Naive thymus-derived CD4-positive, alpha-beta T cell (primary cell): ENCODE results near the gene CLIC3. TPM values are rescaled to one million over a fixed set of nuclear protein-coding genes. Genes with fewer than 3 reads are reported as not detected.
A peak's percentile ranks its signal among the peaks of the same experiment; 100 is the strongest.

Experiments
- ATAC-seq: fragments of 150-1000 bp; cut with Tn5 transposase; 2 replicates; pipeline ENCODE4 v1.10.0; 2021; ENCODE audit warnings: mild to moderate bottlenecking, moderate library complexity
- CTCF ChIA-PET: fragments of 350-600 bp; sonication (Branson Sonifier 250); formaldehyde crosslinking; loops from one replicate; lab custom pipeline; 2021; ENCODE audit warnings: antibody characterized with exemption; lab: Charles Lee
- POLR2A ChIA-PET: fragments of 350-600 bp; sonication (Branson Sonifier 250); formaldehyde crosslinking; loops from one replicate; lab custom pipeline; 2021; ENCODE audit warnings: antibody characterized with exemption, inconsistent platforms; lab: Charles Lee
- DNase-seq, 9 donors: peaks; one replicate each; pipeline versions ENCODE4 v3.0.0 to v3.0.0-alpha.2; 2020 to 2022; ENCODE audit warnings: mixed read lengths in 1 of 9
- H3K27ac ChIP-seq: one replicate; pipeline ENCODE4 v1.7.0; 2013; ENCODE audit warnings: mild to moderate bottlenecking, low read depth, low read length, moderate library complexity
- H3K27me3 ChIP-seq, 2 donors: one replicate each; pipeline ENCODE4 v1.7.0; 2013; ENCODE audit warnings: low read length in 2 of 2, mild to moderate bottlenecking in 2 of 2, moderate library complexity in 2 of 2; ENCODE audit not compliant: control insufficient read depth in 2 of 2, insufficient read depth in 2 of 2
- H3K36me3 ChIP-seq, 3 experiments: 1 replicate in 2 of 3; 2 replicates in 1 of 3; pipeline ENCODE4 v1.7.0; 2013; ENCODE audit warnings: low read length in 3 of 3, mild to moderate bottlenecking in 3 of 3, moderate library complexity in 1 of 3; ENCODE audit not compliant: insufficient read depth in 3 of 3, control insufficient read depth in 2 of 3
- H3K4me1 ChIP-seq, 2 donors: one replicate each; pipeline ENCODE4 v1.7.0; 2013; ENCODE audit warnings: low read length in 2 of 2, mild to moderate bottlenecking in 2 of 2, moderate library complexity in 1 of 2; ENCODE audit not compliant: control insufficient read depth in 2 of 2, insufficient read depth in 2 of 2
- H3K4me3 ChIP-seq: 2 replicates; pipeline ENCODE4 v1.7.0; 2013; ENCODE audit warnings: mild to moderate bottlenecking, low read length
- H3K9me3 ChIP-seq, 3 experiments: 1 replicate in 2 of 3; 2 replicates in 1 of 3; pipeline ENCODE4 v1.7.0; 2013; ENCODE audit warnings: low read length in 3 of 3; ENCODE audit not compliant: control insufficient read depth in 2 of 3
- H3K27ac Mint-ChIP-seq, 9 donors: one replicate each; pipeline ENCODE4 v1.8.0; 2020 to 2022; ENCODE audit warnings: mixed read lengths in 9 of 9, mild to moderate bottlenecking in 8 of 9, moderate library complexity in 5 of 9, inconsistent platforms in 2 of 9
- H3K27me3 Mint-ChIP-seq, 5 donors: one replicate each; pipeline ENCODE4 v1.8.0; 2021 to 2022; ENCODE audit warnings: mixed read lengths in 5 of 5, mild to moderate bottlenecking in 1 of 5
- H3K36me3 Mint-ChIP-seq, 5 donors: one replicate each; pipeline ENCODE4 v1.8.0; 2020 to 2022; ENCODE audit warnings: mixed read lengths in 5 of 5, mild to moderate bottlenecking in 3 of 5, inconsistent platforms in 1 of 5
- H3K4me1 Mint-ChIP-seq, 7 donors: one replicate each; pipeline ENCODE4 v1.8.0; 2020 to 2022; ENCODE audit warnings: mixed read lengths in 7 of 7, mild to moderate bottlenecking in 3 of 7, inconsistent platforms in 1 of 7
- H3K4me3 Mint-ChIP-seq, 10 donors: one replicate each; pipeline ENCODE4 v1.8.0; 2020 to 2022; ENCODE audit warnings: mild to moderate bottlenecking in 10 of 10, mixed read lengths in 10 of 10, moderate library complexity in 6 of 10, inconsistent platforms in 2 of 10
- H3K9me3 Mint-ChIP-seq, 11 donors: one replicate each; pipeline ENCODE4 v1.8.0; 2020 to 2022; ENCODE audit warnings: mixed read lengths in 11 of 11, mild to moderate bottlenecking in 4 of 11, inconsistent platforms in 1 of 11, moderate library complexity in 1 of 11
- intact Hi-C, 2 donors: fragments of 100-400 bp; cut with micrococcal nuclease; formaldehyde crosslinking; loops; one replicate each; pipeline ENCODE4 v1.15.1; 2023
- polyA plus RNA-seq, 2 donors: library from polyadenylated mRNA; unstranded; fragments of 300-500 nt; fragmentation: Illumina TruSeq; gene quantifications; one replicate each; pipeline ENCODE4 v1.2.3, GENCODE V29; 2021
- total RNA-seq, 6 experiments: library from RNA in 5 of 6; stranded (reverse) in 5 of 6; gene quantifications; 1 replicate in 5 of 6; 2 replicates in 1 of 6; pipeline ENCODE4 v1.2.3 and lab custom pipeline; 2021 to 2026

CLIC3 gene
- total and polyA plus RNA-seq, 7 experiments from 2014 or later, result 0.31 to 13.0 (median 0.64) TPM; not detected in 1

DNA sequence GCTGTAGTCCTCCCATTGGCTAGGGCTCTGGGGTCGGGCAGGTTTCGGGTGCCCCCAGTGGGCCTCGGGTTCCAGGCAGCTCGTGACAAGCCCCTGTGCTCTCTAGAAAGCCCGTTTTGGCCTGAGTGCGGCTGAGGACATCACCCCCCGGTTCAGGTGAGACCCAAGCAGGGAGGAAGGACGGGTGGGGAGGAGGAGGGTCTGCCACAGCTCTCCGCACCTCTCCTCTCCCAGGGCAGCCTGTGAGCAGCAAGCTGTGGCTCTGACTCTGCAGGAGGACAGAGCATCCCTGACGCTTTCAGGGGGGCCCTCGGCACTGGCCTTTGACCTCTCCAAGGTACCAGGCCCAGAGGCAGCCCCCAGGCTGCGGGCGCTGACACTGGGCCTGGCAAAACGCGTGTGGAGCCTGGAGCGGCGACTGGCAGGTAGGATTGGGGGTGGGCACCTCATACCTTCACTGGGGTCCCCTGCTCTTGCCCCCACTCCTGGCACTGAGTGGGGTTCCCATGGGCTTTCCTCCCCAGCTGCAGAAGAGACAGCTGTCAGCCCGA, 3.5 kb downstream of the CLIC3 start:
- ATAC-seq (no peak), DNase-seq (no peak)
- Histone ChIP-seq H3K9me3 (no peaks in the 10 kb centered on the region), H3K36me3 (peaks cover 0 to 9% (median 0%) of the 10 kb centered on the region in 3 experiments), H3K27ac (peak overlapping the region; percentile 81), H3K27me3 (no peaks in the 10 kb centered on the region), H3K4me1 (peaks cover 17 to 30% of the 10 kb centered on the region in 2 donors), H3K4me3 (peak overlapping the region; percentile 74)
- H3K36me3 Mint-ChIP-seq, result peaks cover 0 to 7% (median 0%) of the 10 kb centered on the region in 5 donors
- H3K27me3 Mint-ChIP-seq, result peaks cover 2 to 19% (median 6%) of the 10 kb centered on the region in 5 donors
- ChIA-PET CTCF (interaction anchor here (0.6 to 2.5 kb wide), 5 partner anchors 12 to 597 kb away, joined by 3 to 8 read pairs (median 3); partner anchors contain the start of gene FUT7), POLR2A (interaction anchor here (0.6 to 2.3 kb wide), 6 partner anchors 18 to 202 kb away, joined by 3 to 6 read pairs (median 4); partner anchors contain the start of genes C8G, FBXW5, MAN1B1 and TMEM141)
- intact Hi-C loops, result loop anchor here (1.0 to 5.0 kb wide), 16 partner anchors 15 to 510 kb away; partner anchors contain the start of genes ABCA2 (in 1 of the 2), EXD3 (in 1 of the 2), FBXW5 (in 1 of the 2) and LCN12 (in 1 of the 2)
- peaks cover 5 to 29% (median 20%) of the 10 kb centered on the region in 7 donors for H3K4me1 Mint-ChIP-seq
- peak overlapping the region; percentile 76 to 90 (median 86) for H3K4me3 Mint-ChIP-seq
- peaks cover 0 to 1% (median 0%) of the 10 kb centered on the region in 11 donors for H3K9me3 Mint-ChIP-seq
- H3K27ac Mint-ChIP-seq, result peak overlapping the region; percentile 48 to 89 (median 79)

DNA sequence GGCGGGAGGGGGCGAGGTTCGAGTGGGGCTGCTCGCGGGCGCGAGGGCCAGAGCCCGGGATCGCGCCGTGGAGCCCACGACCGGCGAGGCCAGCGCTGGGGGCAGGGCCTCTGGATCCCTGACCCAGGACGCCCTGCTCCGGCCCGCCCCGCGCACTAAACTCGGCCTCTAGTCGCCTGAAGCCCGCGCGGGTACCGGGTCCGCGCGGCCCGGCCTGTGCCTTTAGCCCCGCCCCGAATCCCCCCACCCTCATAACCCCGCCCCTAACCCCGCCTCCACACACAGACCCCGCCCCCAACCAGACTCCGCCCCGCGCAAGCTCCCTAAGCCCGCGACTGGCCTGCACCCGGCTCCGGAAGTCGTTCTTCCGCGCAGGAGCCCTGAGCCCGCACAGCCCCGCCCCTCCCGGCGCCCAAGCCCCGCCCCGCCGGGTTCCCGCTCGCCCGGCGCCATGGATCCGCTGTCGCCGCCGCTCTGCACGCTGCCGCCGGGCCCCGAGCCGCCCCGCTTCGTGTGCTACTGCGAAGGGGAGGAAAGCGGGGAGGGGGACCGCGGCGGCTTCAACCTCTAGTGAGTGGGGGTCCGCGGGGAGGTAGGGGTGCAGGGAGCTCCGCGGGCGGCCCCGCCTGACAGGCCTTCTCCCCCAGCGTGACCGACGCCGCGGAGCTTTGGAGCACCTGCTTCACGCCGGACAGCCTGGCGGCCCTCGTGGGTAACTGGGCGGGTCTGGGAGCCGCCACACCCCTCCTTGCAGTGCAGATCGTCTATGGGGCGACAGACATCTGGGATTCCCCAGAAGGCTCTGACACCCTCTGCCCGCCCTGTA, 4.2 kb downstream of the CLIC3 start, which contains the start of gene PAXX:
PAXX (plus strand) TSS at position 430 of the 826 bp plus-strand sequence; CDS start at position 452, 22 bp downstream.
- peaks cover 0 to 1% (median 0%) of the 10 kb centered on the region in 11 donors for H3K9me3 Mint-ChIP-seq
- DNase-seq (peak; percentile 90 to 99 (median 93)), ATAC-seq (peak; percentile 96)
- ChIA-PET CTCF (interaction anchor here (0.6 to 2.5 kb wide), 5 partner anchors 11 to 596 kb away, joined by 3 to 8 read pairs (median 3); partner anchors contain the start of gene FUT7), POLR2A (interaction anchor here (0.6 to 2.3 kb wide), 9 partner anchors 11 to 248 kb away, joined by 3 to 6 read pairs (median 4); partner anchors contain the start of genes C8G, FBXW5, MAN1B1 and SAPCD2)
- Histone ChIP-seq H3K27me3 (no peaks in the 10 kb centered on the region), H3K36me3 (peaks cover 0 to 9% (median 0%) of the 10 kb centered on the region in 3 experiments), H3K4me3 (peak within 1 kb of the TSS; percentile 74), H3K27ac (peak within 1 kb of the TSS; percentile 81), H3K4me1 (peaks cover 17 to 23% of the 10 kb centered on the region in 2 donors), H3K9me3 (no peaks in the 10 kb centered on the region)
- H3K4me3 Mint-ChIP-seq, result peak within 1 kb of the TSS; percentile 76 to 90 (median 86)
- H3K36me3 Mint-ChIP-seq, result peaks cover 0 to 7% (median 0%) of the 10 kb centered on the region in 5 donors
- intact Hi-C loops, result loop anchor here (1.0 to 5.0 kb wide), 16 partner anchors 14 to 509 kb away; partner anchors contain the start of genes ABCA2 (in 1 of the 2), EXD3 (in 1 of the 2), FBXW5 (in 1 of the 2) and LCN12 (in 1 of the 2)
- H3K27me3 Mint-ChIP-seq, result peaks cover 5 to 22% (median 5%) of the 10 kb centered on the region in 5 donors
- peaks cover 0 to 25% (median 15%) of the 10 kb centered on the region in 7 donors for H3K4me1 Mint-ChIP-seq
- H3K27ac Mint-ChIP-seq, result peak within 1 kb of the TSS; percentile 48 to 89 (median 88)

DNA sequence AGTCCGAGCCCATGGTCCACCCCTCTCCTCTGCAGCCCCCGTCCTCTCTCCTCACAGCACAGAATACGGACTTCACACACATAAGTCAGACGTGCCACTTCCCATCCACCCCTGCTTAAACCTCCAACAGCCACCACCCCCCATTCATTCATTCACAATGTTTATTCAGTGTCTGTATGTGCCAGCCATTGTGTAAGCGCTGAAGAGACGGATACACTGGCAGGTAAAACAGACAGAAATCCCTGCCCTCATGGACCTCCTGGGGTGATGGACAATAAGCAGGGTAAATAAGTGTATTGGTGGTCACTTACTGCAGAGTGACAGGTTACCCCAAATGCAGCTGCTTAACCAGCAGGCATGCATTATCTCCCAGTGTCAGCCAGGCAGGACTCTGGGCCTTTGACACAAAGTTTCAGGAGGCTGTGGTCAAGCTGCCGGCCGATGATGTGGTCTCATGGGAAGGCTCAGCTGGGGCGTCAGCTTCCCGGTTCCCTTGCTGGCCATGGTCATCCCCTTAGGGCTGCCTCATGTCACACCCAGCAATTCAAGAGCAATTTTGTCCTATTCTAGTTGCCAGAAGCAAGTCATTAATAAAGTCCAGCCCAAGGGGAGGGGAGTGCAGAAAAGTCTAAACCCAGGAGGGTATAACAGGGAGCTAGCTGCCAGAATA, 6.0 kb downstream of the CLIC3 start:
- no peak overlapping the region for H3K27ac ChIP-seq
- H3K4me1 ChIP-seq, result peaks cover 7 to 12% of the 10 kb centered on the region in 2 donors
- H3K36me3 ChIP-seq, result peaks cover 0 to 9% (median 0%) of the 10 kb centered on the region in 3 experiments
- peaks cover 0 to 21% (median 12%) of the 10 kb centered on the region in 7 donors for H3K4me1 Mint-ChIP-seq
- H3K9me3 ChIP-seq, result no peaks in the 10 kb centered on the region
- no peak overlapping the region for H3K4me3 ChIP-seq
- peak overlapping the region; percentile 31 to 90 (median 85) for H3K4me3 Mint-ChIP-seq
- peaks cover 0 to 1% (median 0%) of the 10 kb centered on the region in 11 donors for H3K9me3 Mint-ChIP-seq
- peaks cover 5 to 30% (median 10%) of the 10 kb centered on the region in 5 donors for H3K27me3 Mint-ChIP-seq
- H3K36me3 Mint-ChIP-seq, result peaks cover 0 to 7% (median 0%) of the 10 kb centered on the region in 5 donors
- ATAC-seq (no peak), DNase-seq (no peak)
- POLR2A ChIA-PET, result no interaction called here
- peak overlapping the region in 6 of 9 donors; percentile 11 to 79 (median 64) for H3K27ac Mint-ChIP-seq
- CTCF ChIA-PET, result no interaction called here
- no peaks in the 10 kb centered on the region for H3K27me3 ChIP-seq
- intact Hi-C loops, result loop anchor here in 1 of 2 donors (5.0 kb wide), 2 partner anchors 38 to 432 kb away; partner anchors contain the start of genes EXD3, LCN12 and NOXA1

DNA sequence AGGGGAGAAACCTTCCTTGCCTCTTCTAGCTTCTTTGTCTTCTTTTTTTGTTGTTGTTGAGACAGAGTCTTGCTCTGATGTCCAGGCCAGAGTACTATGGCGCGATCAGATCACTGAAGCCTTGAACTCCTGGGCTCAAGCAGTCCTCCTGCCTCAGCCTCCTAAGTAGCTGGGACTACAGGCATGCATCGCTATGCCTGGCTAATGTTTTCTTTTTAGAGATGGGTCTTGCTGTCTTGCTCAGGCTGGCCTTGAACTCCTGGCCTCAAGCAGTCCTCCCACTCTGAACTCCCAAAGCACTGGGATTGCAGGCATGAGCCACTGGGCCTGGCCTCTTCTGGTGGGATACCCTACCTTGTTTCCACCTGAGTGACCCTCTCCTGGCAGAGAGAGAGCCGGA, 7.5 kb downstream of the CLIC3 start:
- Histone ChIP-seq H3K27me3 (no peaks in the 10 kb centered on the region), H3K36me3 (peaks cover 0 to 3% (median 0%) of the 10 kb centered on the region in 3 experiments), H3K4me1 (peaks cover 7 to 12% of the 10 kb centered on the region in 2 donors), H3K27ac (no peak overlapping the region), H3K4me3 (no peak overlapping the region), H3K9me3 (no peaks in the 10 kb centered on the region)
- CTCF ChIA-PET, result no interaction called here
- H3K27me3 Mint-ChIP-seq, result peaks cover 8 to 42% (median 15%) of the 10 kb centered on the region in 5 donors
- H3K27ac Mint-ChIP-seq, result peak overlapping the region in 1 of 9 donors; percentile 24
- peaks cover 0 to 23% (median 10%) of the 10 kb centered on the region in 7 donors for H3K4me1 Mint-ChIP-seq
- H3K4me3 Mint-ChIP-seq, result peak overlapping the region in 1 of 10 donors; percentile 23
- peaks cover 0 to 1% (median 0%) of the 10 kb centered on the region in 11 donors for H3K9me3 Mint-ChIP-seq
- ATAC-seq (no peak), DNase-seq (no peak)
- intact Hi-C loops, result no loop called here
- POLR2A ChIA-PET, result interaction anchor here (0.6 to 1.3 kb wide), 3 partner anchors 11 to 80 kb away, joined by 3 to 4 read pairs (median 3); no protein-coding TSS in a partner anchor
- H3K36me3 Mint-ChIP-seq, result peaks cover 1 to 6% (median 3%) of the 10 kb centered on the region in 5 donors

DNA sequence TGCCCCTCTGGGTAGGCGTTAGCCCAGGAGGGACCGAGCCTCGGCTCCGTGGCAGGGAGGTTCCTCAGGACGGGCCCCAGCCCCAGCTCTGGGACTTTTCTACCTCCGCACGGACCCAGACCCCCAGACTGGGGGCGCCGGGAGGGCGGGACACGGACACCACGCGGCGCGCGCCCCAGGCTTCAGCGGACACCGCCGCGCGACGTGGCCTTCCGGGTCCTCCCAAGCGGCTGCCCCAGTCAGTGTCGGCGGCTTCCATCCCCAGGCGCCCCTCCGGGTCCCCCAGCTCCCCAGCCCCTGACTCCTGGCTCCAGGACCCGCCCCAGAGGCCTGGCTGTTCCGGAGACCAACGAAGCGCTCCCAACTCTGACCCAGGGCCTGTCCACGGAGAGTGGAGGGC, 10.5 kb downstream of the CLIC3 start:
- ATAC-seq, result no peak
- peaks cover 0 to 1% (median 0%) of the 10 kb centered on the region in 11 donors for H3K9me3 Mint-ChIP-seq
- Histone ChIP-seq H3K4me1 (no peaks in the 10 kb centered on the region), H3K27ac (no peak overlapping the region), H3K27me3 (peaks cover 0 to 6% of the 10 kb centered on the region in 2 donors), H3K36me3 (no peaks in the 10 kb centered on the region), H3K4me3 (no peak overlapping the region), H3K9me3 (no peaks in the 10 kb centered on the region)
- no peak overlapping the region for H3K27ac Mint-ChIP-seq
- intact Hi-C loops, result no loop called here
- peaks cover 13 to 50% (median 20%) of the 10 kb centered on the region in 5 donors for H3K27me3 Mint-ChIP-seq
- peaks cover 0 to 9% (median 5%) of the 10 kb centered on the region in 7 donors for H3K4me1 Mint-ChIP-seq
- CTCF ChIA-PET, result no interaction called here
- DNase-seq, result no peak
- POLR2A ChIA-PET, result no interaction called here
- peak overlapping the region in 1 of 10 donors; percentile 14 for H3K4me3 Mint-ChIP-seq
- peaks cover 0 to 5% (median 3%) of the 10 kb centered on the region in 5 donors for H3K36me3 Mint-ChIP-seq
